ENCODE results near the gene RABAC1.

RABAC1 gene

GRCh38 chr19:41920882-41921576 is 38.1 kb downstream of the RABAC1 start:
- ATAC-seq = no peak
- TF ChIP-seq CREB5 (CRISPR knock-in tag; IDR thresholded peaks at IDR 0.05; ENCODE audit: low read depth) (no peak), ISL1 (CRISPR knock-in tag; IDR thresholded peaks at IDR 0.05) (no peak), OSR1 (CRISPR knock-in tag; IDR thresholded peaks at IDR 0.05) (no peak), TOX (CRISPR knock-in tag; IDR thresholded peaks at IDR 0.05; ENCODE audit: borderline replicate concordance) (no peak), GLIS3 (CRISPR knock-in tag; IDR thresholded peaks at IDR 0.05) (no peak), PATZ1 (CRISPR knock-in tag; IDR thresholded peaks at IDR 0.05; ENCODE audit: borderline replicate concordance) (no peak)

- no peak for ATAC-seq
Observed at GRCh38 chr19:41919948-41920712, 39.0 kb downstream of the RABAC1 start.

GRCh38 chr19:41918653-41919244 is 40.4 kb downstream of the RABAC1 start:
- TF ChIP-seq POU6F1 (CRISPR knock-in tag; IDR thresholded peaks at IDR 0.05; ENCODE audit: borderline replicate concordance, low read depth) (no peak), ZNF8 (CRISPR knock-in tag; IDR thresholded peaks at IDR 0.05) (no peak), OSR1 (CRISPR knock-in tag; IDR thresholded peaks at IDR 0.05) (no peak), ZFP30 (CRISPR knock-in tag; IDR thresholded peaks at IDR 0.05) (no peak), GLIS3 (CRISPR knock-in tag; IDR thresholded peaks at IDR 0.05) (no peak), CSDC2 (CRISPR knock-in tag; IDR thresholded peaks at IDR 0.05) (no peak), CREB5 (CRISPR knock-in tag; IDR thresholded peaks at IDR 0.05; ENCODE audit: low read depth) (no peak)
- no peak for ATAC-seq

More at GRCh38 chr19:41919948-41920712, 39.0 kb downstream of the RABAC1 start:
- TF ChIP-seq PATZ1 (CRISPR knock-in tag; IDR thresholded peaks at IDR 0.05; ENCODE audit: borderline replicate concordance) = no peak
- no peak for TF ChIP-seq ISL1 (CRISPR knock-in tag; IDR thresholded peaks at IDR 0.05)
- no peak for TF ChIP-seq ESRRG (CRISPR knock-in tag; IDR thresholded peaks at IDR 0.05)
- TF ChIP-seq ZNF8 (CRISPR knock-in tag; IDR thresholded peaks at IDR 0.05) = no peak
- no peak for TF ChIP-seq SNAI2 (CRISPR knock-in tag; IDR thresholded peaks at IDR 0.05)
- TF ChIP-seq CSRNP3 (CRISPR knock-in tag; IDR thresholded peaks at IDR 0.05) = no peak
- no peak for TF ChIP-seq POU6F1 (CRISPR knock-in tag; IDR thresholded peaks at IDR 0.05; ENCODE audit: borderline replicate concordance, low read depth)
- TF ChIP-seq GLIS3 (CRISPR knock-in tag; IDR thresholded peaks at IDR 0.05) = no peak
- no peak for TF ChIP-seq CSDC2 (CRISPR knock-in tag; IDR thresholded peaks at IDR 0.05)
- no peak for TF ChIP-seq TCF4 (CRISPR knock-in tag; IDR thresholded peaks at IDR 0.05; ENCODE audit: borderline replicate concordance)

Data from SK-N-SH treated with all-trans-retinoic acid at 6 μM for 48 hours (cell line).